ENCODE results near the gene WNT8B. TPM values are rescaled to one million over a fixed set of nuclear protein-coding genes. Genes with fewer than 3 reads are reported as not detected.
A peak's percentile ranks its signal among the peaks of the same experiment; 100 is the strongest.

WNT8B gene
- total RNA-seq, 1 donor from 2014 or later, result not detected

DNA sequence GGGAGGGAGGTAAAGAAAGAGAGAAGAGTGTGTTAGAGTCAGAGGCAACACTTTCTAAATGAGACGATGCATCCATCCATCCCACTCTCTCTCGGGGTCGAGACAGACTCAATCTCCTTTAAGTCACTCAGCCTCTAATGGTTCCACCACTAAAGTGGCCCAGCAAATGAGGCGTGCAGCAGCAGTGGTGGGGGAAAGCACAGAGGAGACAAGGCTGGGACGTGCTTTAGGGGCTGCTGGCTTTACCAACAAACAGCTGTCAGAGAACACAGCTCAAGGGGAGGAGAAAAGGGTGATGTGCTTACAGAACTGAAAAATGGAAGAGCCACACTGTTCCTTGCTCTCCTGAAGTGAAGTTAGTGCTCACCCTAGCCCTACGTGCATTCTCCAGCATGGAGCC lies 61.4 kb downstream of the WNT8B start:
- Histone ChIP-seq H3K27me3 (ENCODE audit: low read depth) (no peaks in the 10 kb centered on the region), H3K4me1 (peaks cover 39% of the 10 kb centered on the region), H3K27ac (replicated peaks) (no peak overlapping the region), H3K9me3 (replicated peaks) (no peaks in the 10 kb centered on the region), H3K36me3 (peaks cover 54% of the 10 kb centered on the region), H3K4me3 (no peak overlapping the region)
- no peak for DNase-seq
- intact Hi-C loops (cut with micrococcal nuclease), result no loop called here
- TF ChIP-seq, protein P1, sequence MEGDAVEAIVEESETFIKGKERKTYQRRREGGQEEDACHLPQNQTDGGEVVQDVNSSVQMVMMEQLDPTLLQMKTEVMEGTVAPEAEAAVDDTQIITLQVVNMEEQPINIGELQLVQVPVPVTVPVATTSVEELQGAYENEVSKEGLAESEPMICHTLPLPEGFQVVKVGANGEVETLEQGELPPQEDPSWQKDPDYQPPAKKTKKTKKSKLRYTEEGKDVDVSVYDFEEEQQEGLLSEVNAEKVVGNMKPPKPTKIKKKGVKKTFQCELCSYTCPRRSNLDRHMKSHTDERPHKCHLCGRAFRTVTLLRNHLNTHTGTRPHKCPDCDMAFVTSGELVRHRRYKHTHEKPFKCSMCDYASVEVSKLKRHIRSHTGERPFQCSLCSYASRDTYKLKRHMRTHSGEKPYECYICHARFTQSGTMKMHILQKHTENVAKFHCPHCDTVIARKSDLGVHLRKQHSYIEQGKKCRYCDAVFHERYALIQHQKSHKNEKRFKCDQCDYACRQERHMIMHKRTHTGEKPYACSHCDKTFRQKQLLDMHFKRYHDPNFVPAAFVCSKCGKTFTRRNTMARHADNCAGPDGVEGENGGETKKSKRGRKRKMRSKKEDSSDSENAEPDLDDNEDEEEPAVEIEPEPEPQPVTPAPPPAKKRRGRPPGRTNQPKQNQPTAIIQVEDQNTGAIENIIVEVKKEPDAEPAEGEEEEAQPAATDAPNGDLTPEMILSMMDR (IDR thresholded peaks at IDR 0.05; ENCODE audit: borderline replicate concordance), result no peak

DNA sequence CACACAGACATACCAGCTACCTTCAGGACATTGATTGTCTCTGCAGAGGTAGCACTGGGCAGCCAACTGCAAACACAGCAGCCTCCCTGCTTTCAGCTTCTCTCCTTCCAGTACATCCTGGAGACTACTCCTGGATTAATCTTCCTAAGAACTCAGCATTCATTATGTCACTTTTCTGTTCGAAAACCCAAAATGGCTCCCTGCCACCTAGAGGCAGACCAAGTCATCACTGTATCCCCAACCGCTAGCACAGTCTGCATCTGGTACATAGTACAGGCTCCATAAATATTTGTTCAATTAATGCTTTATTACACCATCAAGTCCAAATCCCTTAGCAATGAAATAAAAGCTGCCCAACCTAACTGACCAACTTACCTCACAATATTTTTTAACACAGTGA lies 61.8 kb downstream of the WNT8B start:
- Histone ChIP-seq H3K27me3 (ENCODE audit: low read depth) (no peaks in the 10 kb centered on the region), H3K4me3 (no peak overlapping the region), H3K4me1 (peaks cover 39% of the 10 kb centered on the region), H3K36me3 (peaks cover 54% of the 10 kb centered on the region), H3K27ac (replicated peaks) (no peak overlapping the region), H3K9me3 (replicated peaks) (no peaks in the 10 kb centered on the region)
- intact Hi-C loops (cut with micrococcal nuclease), result no loop called here
- no peak for DNase-seq
- TF ChIP-seq, protein P1 (IDR thresholded peaks at IDR 0.05; ENCODE audit: borderline replicate concordance), result no peak

DNA sequence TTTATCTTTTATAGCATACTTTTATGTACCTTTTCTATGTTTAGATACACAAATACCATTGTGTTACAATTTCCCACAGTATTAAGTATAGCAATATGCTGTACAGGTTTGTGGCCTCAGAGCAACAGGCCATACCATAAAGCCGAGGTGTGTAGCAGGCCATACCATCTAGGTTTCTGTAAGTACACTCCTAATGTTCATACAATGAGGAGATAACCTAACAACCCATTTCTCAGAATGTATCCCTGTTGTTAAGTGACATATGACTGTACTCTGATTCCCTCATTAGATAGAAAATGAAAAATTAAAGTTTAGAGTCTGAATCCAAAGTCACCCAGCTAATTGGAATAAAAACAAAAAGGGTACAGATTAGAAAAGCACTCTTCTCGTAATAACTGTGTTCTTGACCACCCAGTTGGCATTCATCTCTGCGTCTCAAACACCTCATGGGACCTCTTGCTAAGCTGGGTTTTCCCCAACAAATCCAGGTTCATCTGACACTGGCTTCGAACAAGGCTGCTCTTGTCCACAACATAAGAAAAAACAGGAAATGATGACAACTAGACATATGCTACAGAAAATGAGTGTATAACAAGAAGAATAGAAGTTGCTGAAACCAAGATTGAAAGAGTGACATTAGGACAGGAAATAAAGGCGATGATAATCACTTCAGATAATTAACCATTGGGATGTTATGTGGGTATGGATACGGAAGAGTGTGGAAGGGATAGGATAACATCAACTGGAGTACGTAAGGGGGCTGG lies 65.5 kb downstream of the WNT8B start:
- no peaks in the 10 kb centered on the region for H3K9me3 ChIP-seq (replicated peaks)
- peaks cover 44% of the 10 kb centered on the region for H3K36me3 ChIP-seq
- H3K27me3 ChIP-seq (ENCODE audit: low read depth), result no peaks in the 10 kb centered on the region
- peak overlapping the region; percentile 90 for H3K27ac ChIP-seq (replicated peaks)
- intact Hi-C loops (cut with micrococcal nuclease), result no loop called here
- peak overlapping the region; percentile 75 for H3K4me3 ChIP-seq
- DNase-seq, result no peak
- TF ChIP-seq, protein P1 (IDR thresholded peaks at IDR 0.05; ENCODE audit: borderline replicate concordance), result no peak
- H3K4me1 ChIP-seq, result peaks cover 42% of the 10 kb centered on the region

DNA sequence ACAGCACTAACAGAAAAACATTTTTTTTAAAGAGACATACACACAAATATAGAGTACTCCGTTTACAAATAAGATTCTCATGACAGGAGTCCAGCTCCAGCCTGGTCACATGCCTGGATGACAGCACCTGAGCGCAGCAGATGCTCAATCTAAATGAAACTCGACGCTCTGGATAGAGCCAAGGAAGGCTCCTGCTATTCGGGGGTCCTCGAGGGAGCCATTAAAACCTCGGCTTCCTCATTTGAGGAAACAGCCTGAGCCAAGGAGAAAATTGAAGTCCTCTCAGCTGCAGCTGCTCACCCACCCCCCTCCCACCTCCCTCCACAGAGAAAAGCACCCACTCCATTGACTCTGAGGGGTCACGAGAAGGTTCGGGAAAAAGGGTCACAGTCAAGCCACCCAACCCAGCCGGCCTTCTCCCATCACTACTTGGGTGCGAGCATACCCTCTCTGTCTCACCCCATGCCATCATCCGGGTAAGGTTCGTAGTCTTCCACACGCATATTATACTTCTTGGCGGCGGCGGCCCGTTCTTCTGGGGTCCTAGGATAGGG lies 66.2 kb downstream of the WNT8B start:
- H3K4me1 ChIP-seq, result peaks cover 42% of the 10 kb centered on the region
- H3K27ac ChIP-seq (replicated peaks), result peak overlapping the region; percentile 90
- intact Hi-C loops (cut with micrococcal nuclease), result no loop called here
- no peaks in the 10 kb centered on the region for H3K9me3 ChIP-seq (replicated peaks)
- no peak for DNase-seq
- no peaks in the 10 kb centered on the region for H3K27me3 ChIP-seq (ENCODE audit: low read depth)
- peaks cover 37% of the 10 kb centered on the region for H3K36me3 ChIP-seq
- H3K4me3 ChIP-seq, result peak overlapping the region; percentile 75
- TF ChIP-seq, protein P1 (IDR thresholded peaks at IDR 0.05; ENCODE audit: borderline replicate concordance), result no peak

DNA sequence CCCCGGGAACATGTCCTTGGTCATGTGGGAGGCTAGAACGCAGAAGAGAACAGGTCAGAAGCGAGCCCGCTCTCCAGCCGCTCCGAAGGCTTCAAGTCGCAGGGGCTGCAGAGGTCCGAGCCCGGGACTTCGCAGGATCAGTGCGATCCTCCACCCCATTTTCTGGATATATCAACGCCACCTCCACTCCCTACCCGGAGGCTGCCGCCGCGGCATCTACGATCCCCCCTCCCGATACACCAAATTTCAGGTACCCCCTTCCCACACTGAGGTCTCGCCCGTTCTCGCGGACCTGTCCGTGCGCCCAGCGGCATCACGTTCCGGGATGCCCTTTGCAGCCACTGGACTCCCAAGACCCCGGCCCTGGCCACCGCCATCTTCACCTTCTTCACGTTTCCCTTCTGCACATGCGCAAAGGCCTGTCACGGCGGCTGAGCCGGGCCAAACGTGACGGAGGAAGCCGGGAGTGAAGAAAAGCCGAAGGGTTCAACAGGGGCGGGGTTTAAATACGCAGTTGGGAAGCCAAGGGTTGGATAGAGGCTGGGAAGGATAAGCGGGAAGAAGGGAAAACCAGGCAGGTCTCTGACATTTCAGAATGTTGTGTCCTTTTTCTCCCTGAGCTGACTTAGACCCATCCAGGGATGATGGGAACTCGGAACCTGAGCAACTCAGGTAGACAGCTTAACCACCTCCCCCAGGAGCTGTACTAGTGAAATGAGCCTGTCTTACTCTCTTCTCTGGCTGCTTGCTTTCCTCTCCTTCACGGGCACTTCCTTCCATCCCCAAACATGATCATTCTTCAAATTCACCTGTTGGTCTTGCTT lies 66.9 kb downstream of the WNT8B start, which contains the start of gene NDUFB8:
TSS of gene NDUFB8 (minus strand) at position 397 of the 824 bp plus-strand sequence. CDS start at position 377, 20 bp downstream.
- Histone ChIP-seq H3K9me3 (replicated peaks) (no peaks in the 10 kb centered on the region), H3K4me3 (peak within 1 kb of the TSS; percentile 75), H3K4me1 (peaks cover 43% of the 10 kb centered on the region), H3K27me3 (ENCODE audit: low read depth) (no peaks in the 10 kb centered on the region), H3K27ac (replicated peaks) (peak within 1 kb of the TSS; percentile 90), H3K36me3 (peaks cover 30% of the 10 kb centered on the region)
- DNase-seq, result peak; percentile 91
- TF ChIP-seq, protein P1 (IDR thresholded peaks at IDR 0.05; ENCODE audit: borderline replicate concordance), result no peak
- intact Hi-C loops (cut with micrococcal nuclease), result no loop called here

Data from left ventricle myocardium inferior (tissue), 1 donor.